Subcutaneous adipose tissue (tissue), 4 donors: ENCODE results near the gene KIFC3. TPM values are rescaled to one million over a fixed set of nuclear protein-coding genes. Genes with fewer than 3 reads are reported as not detected.

Experiments used
- total RNA-seq, 4 donors: library from RNA; depleted of rRNA; stranded (reverse); fragments of >200 nt; gene quantifications; one replicate each; pipeline ENCODE4 v1.1.0, GENCODE V29; 2016
- TF ChIP-seq, protein P1 (sequence below): fragments of 450-650 bp; IDR thresholded peaks from one replicate; pipeline ENCODE4 v1.5.1; 2016; ENCODE audit warnings: low read depth, mild to moderate bottlenecking, control low read depth, antibody characterized with exemption, moderate library complexity

Gene KIFC3
- total RNA-seq, 4 donors from 2014 or later, result 17.9 to 58.8 (median 28.7) TPM

DNA sequence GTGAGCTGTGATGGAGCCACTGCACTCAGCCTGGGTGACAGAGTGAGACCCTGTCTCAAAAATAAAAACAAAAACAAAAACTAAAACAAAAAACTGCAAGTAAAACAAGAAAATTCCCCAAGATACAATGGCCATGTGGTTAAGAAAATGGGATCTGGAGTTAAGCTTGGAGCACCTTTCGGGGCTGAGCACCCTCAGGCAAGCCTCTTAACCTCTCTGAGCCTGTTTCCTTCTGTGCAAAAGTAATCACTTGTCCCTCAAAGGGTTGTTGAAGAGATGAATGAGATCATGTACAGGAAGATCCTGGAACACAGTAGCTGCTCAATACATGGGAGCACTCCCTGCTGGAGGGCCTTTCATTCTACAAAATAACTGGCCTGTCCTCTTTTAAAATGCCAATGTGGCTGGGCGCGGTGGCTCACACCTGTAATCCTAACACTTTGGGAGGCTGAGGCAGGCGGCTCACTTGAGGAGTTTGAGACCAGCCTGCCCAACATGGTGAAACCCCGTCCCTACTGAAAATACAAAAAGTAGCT is 19.8 kb upstream of the KIFC3 start:
- TF ChIP-seq, protein P1, sequence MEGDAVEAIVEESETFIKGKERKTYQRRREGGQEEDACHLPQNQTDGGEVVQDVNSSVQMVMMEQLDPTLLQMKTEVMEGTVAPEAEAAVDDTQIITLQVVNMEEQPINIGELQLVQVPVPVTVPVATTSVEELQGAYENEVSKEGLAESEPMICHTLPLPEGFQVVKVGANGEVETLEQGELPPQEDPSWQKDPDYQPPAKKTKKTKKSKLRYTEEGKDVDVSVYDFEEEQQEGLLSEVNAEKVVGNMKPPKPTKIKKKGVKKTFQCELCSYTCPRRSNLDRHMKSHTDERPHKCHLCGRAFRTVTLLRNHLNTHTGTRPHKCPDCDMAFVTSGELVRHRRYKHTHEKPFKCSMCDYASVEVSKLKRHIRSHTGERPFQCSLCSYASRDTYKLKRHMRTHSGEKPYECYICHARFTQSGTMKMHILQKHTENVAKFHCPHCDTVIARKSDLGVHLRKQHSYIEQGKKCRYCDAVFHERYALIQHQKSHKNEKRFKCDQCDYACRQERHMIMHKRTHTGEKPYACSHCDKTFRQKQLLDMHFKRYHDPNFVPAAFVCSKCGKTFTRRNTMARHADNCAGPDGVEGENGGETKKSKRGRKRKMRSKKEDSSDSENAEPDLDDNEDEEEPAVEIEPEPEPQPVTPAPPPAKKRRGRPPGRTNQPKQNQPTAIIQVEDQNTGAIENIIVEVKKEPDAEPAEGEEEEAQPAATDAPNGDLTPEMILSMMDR, result no peak

DNA sequence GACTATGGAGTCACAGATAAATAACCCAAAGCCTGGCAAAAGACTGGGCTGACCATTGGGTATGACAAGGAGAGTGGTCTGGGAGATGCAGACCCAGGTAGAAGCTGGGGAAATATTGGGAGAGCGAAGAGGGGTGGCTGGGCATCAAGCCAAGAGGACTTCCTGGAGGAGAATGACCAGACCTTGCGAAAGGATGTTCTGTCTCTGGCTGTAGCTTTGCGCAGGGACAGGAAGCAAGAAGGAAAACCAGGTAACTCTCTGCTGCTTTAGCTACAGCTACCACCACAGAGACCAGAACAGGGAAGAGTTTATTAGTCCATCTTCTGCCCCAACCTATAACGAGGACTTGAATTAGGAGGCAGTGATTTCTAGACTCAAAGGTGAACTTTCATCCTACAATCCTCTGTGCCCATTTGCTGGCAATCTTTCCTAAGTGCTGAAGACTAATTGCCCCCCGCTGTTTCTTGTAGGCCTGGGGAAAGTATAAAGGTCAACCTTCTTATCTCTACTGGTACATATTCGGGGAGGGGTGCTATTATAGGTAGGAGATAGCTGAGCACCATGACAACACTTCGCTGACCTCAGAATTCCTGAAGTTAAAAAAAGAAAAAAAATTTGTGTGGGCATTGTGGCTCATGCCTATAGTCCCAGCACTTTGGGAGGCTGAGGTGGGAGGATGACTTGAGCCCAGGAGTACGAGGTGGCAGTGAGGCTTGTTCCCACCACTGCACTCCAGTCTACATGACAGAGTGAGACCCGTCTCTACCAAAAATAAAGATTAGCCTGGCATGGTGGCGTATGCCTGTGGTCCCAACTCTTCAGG is 19.1 kb upstream of the KIFC3 start:
- TF ChIP-seq, protein P1, result no peak

DNA sequence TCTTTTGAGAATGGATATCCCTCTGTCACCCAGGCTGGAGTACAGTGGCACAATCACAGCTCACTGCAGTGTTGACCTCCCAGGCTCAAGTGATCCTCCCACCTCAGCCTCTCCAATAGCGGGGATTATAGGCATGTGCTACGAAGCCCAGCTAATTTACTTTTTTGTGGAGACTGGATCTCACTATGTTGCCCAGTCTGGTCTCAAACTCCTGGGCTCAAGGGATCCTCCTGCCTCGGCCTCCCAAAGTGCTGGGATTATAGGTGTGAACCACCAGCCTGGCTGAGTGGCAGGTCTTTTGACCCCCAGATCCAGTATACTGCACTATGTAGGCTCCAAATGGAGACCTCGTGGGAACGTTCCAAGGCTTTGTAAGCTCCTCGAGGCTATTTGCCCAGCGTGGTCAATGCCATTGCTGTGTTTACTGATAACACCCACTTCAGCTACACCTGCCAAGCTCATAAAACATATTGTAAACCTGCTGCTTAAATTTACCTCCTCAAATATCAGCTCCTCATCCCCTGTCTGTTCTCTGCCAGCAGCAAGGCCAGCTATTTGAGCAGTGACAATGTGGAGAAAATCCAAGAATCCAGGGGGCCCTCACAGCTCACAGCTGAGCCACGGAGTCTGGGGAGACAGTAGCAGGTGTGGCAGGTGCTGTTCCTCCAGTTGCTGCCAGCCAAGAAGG is 16.2 kb upstream of the KIFC3 start:
- TF ChIP-seq, protein P1, result no peak

DNA sequence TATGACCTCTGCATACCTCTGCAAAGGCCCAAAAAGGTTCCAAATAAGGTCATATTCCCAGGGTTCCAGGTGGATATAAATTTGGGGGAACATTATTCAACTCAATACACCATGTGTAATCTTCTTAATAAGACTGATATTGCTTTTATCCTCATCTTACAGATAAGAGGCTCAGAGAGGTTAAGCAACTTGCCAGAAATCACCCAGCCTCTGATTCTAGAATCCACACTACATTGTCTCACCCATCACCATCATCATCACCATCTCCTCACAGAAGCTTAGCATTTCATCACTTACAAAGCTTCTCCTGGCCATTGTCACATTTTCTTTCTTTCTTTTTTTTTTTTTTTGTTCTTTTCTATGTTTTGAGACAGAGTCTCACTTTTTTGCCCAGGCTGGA is 15.4 kb upstream of the KIFC3 start:
- TF ChIP-seq, protein P1, result no peak

DNA sequence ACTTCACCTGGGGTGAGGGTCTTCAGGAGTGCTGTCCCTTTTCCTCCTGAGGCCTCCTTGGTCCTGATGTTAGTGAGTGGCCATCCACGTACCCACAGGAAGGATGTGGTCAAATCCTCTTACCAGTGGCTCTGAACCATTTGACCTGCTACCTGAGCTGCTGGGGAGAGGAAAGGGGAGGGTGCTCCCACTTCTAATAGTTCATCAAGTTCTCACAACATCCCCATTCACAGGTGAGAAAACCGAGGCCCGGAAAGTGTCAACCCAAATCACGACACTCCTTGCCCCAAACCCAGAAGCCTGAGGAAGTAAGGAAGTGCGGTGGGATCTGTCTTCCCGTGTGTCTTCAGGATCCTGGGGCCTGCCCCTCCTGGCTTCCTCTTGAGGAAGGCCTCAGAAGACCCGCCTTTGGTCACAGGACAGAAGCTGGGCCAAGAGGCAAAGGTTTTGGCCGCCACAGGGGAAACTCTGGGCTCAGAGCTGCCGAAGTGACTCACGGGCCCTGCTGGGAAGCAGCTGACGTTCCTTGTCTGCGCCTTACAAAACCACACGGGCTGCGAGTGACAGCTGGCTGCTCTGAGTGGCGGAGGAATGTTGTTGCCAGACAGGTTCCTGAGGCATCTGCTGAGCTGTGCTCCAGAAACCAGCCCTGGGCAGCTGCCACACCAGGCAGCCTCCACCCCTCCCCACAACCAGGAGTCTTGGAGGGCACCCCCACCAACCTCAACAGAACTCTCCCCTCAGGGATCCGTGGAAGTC is 13.9 kb upstream of the KIFC3 start:
- TF ChIP-seq, protein P1, result no peak

DNA sequence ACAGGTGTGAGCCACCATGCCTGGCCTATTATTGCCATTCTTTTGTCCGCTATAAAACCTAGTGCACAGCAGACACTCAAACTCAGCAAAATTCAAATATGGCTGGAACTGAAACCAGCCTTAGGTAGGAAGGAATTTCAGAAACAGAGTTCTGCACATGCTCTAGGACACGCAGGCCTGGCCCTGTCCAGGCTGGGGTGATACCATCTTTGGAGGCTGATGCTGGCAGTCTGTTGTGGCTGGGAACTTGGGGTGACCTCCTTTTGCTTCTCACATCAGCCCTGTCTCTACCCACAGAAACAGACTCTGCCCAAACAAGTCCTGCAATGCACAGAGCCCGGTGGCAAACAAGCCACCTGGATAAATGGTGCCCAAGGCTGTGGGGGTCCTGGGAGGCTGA is 12.6 kb upstream of the KIFC3 start:
- TF ChIP-seq, protein P1, result no peak

DNA sequence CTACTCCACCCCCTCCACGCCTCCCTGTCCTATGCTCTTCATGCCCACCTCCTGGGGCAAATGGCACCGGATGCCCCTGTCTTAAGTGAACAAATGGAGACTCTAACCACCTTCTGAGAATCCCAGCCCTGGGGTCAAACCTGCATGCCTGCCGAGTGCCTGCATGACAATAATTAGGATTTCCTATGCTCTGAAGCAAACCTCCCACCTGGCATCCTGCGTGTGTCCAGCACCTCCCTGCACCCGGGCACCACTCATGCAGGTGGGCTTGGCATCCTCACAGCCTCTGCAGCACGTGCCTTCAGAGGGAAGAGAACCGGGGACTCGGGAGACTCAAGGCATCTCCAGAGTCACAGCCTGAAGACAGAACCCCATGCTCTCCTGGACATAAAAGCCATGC is 11.2 kb upstream of the KIFC3 start:
- TF ChIP-seq, protein P1, result no peak
